Stimulated activated CD8-positive, alpha-beta memory T cell treated with anti-CD3 and anti-CD28 coated beads, Interleukin-4, amount 100 ng/mL, for 24 hours (primary cell): Measurements from ENCODE around the gene SLFN5.
"Not testable (repeated sequence)": the region's sequence is repeated elsewhere in the genome, so short reads cannot be mapped to it uniquely, and the experiment has no call there.

Experiments used
- DNase-seq: peaks from one replicate; pipeline ENCODE4 v3.0.0-alpha.2; 2020; ENCODE audit warnings: low read depth

The SLFN5 gene

GRCh38 chr17:35242805-35243560 is at the start of gene SLFN5:
SLFN5 (plus strand) TSS chr17:35243072; CDS start chr17:35258691, 15,619 bp downstream.
- DNase-seq: peak; percentile 84

GRCh38 chr17:35194001-35194400 is 48.9 kb upstream of the SLFN5 start, which contains the start of gene SLC35G3:
SLC35G3 (minus strand) TSS chr17:35194393; CDS start chr17:35194307, 86 bp downstream.
- DNase-seq: not testable (repeated sequence)

- DNase-seq: not testable (repeated sequence)
Observed at GRCh38 chr17:35195062-35195461, 47.8 kb upstream of the SLFN5 start.

- not testable (repeated sequence) for DNase-seq
Observed at GRCh38 chr17:35202582-35202981, 40.3 kb upstream of the SLFN5 start.

- no peak for DNase-seq
Observed at GRCh38 chr17:35210741-35211140, 32.1 kb upstream of the SLFN5 start.

- DNase-seq: no peak
Observed at GRCh38 chr17:35212668-35213067, 30.2 kb upstream of the SLFN5 start.

GRCh38 chr17:35213412-35213940 is 29.4 kb upstream of the SLFN5 start:
- no peak for DNase-seq

- no peak for DNase-seq
Observed at GRCh38 chr17:35214192-35214591, 28.7 kb upstream of the SLFN5 start.

GRCh38 chr17:35214631-35215273 is 28.1 kb upstream of the SLFN5 start:
- DNase-seq: no peak

- DNase-seq: no peak
Observed at GRCh38 chr17:35217107-35217506, 25.8 kb upstream of the SLFN5 start.

GRCh38 chr17:35218915-35219314 is 24.0 kb upstream of the SLFN5 start:
- DNase-seq: no peak

GRCh38 chr17:35222452-35222851 is 20.4 kb upstream of the SLFN5 start:
- no peak for DNase-seq

- no peak for DNase-seq
Observed at GRCh38 chr17:35224436-35224835, 18.4 kb upstream of the SLFN5 start.

- DNase-seq: no peak
Observed at GRCh38 chr17:35227546-35227945, 15.3 kb upstream of the SLFN5 start.

- no peak for DNase-seq
Observed at GRCh38 chr17:35229638-35230037, 13.2 kb upstream of the SLFN5 start.

GRCh38 chr17:35234315-35234714 is 8.6 kb upstream of the SLFN5 start:
- DNase-seq: not testable (repeated sequence)

GRCh38 chr17:35235289-35235688 is 7.6 kb upstream of the SLFN5 start:
- no peak for DNase-seq

GRCh38 chr17:35235917-35236316 is 7.0 kb upstream of the SLFN5 start:
- DNase-seq: no peak

GRCh38 chr17:35236821-35237220 is 6.1 kb upstream of the SLFN5 start:
- no peak for DNase-seq

GRCh38 chr17:35238821-35239220 is 4.1 kb upstream of the SLFN5 start:
- DNase-seq: no peak

GRCh38 chr17:35239823-35240222 is 3.0 kb upstream of the SLFN5 start:
- no peak for DNase-seq

GRCh38 chr17:35240861-35241260 is 2.0 kb upstream of the SLFN5 start:
- DNase-seq: no peak

GRCh38 chr17:35241520-35241919 is 1.4 kb upstream of the SLFN5 start:
- DNase-seq: peak; percentile 14
